Measurements from ENCODE around the gene ABR. TPM values are rescaled to one million over a fixed set of nuclear protein-coding genes. Genes with fewer than 3 reads are reported as not detected.

The ABR gene
- total RNA-seq, 1 donor from 2014 or later = 70.9 TPM

DNA sequence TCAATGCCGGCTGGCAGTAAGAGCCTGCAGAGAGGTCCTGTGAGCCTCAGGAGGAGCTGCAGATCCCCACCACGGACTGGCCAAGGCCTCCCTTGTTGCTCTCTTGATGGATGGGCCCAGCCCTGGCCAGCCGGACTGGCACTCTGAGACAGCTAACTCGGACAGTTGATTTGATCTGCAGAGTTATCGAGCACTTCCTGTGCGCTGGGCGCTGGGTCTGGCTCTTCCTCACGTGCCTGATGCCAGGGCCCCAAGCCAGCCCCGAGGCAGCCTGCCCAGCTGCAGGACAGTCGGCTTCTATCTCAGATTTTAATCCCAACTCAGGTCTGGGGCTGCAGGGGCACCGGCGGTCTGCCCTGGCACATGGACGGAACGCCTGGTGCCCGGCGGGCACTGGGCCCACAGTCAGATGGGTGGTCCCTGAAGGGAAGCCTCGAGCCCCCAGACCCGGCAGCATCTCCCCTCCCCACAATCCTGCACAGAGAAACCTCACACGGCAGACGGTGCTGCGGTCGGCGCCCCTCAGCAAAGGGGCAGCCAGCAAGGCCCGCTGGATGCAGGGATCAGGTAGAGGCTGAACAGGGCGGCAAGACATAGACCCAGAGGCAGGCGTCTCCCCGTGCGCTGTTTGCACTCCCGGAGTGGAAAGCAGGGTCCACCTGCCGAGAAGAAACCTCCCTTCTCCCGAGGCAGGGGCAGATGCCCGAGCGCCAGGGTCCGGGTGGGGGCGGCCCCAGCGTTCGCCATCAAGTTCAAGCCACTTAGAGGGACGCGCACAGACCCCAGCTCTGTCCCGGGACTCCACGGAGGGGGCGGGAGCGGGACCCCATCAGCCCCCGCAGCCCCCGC, 148.9 kb downstream of the ABR start:
- FAIRE-seq (no peak), DNase-seq (ENCODE audit: low read depth) (no peak)
- Mint-ChIP-seq H3K27ac (ENCODE audit: unreplicated experiment) (no peak overlapping the region), H3K9me3 (ENCODE audit: unreplicated experiment) (no peaks in the 10 kb centered on the region), H3K27me3 (ENCODE audit: low read depth, unreplicated experiment) (peaks cover 2% of the 10 kb centered on the region), H3K4me1 (ENCODE audit: low read depth, unreplicated experiment) (peaks cover 8% of the 10 kb centered on the region), H3K36me3 (ENCODE audit: low read depth, unreplicated experiment) (peaks cover 10% of the 10 kb centered on the region), H3K4me3 (ENCODE audit: unreplicated experiment) (no peak overlapping the region)
- Histone ChIP-seq H3K4me1 (ENCODE audit: insufficient read depth, low read length) (peaks cover 12% of the 10 kb centered on the region), H3K79me2 (ENCODE audit: insufficient read depth, low read length) (no peaks in the 10 kb centered on the region), H3K9ac (ENCODE audit: low read length) (no peak overlapping the region), H2AFZ (ENCODE audit: low read depth, low read length) (no peak overlapping the region), H3K27ac (ENCODE audit: low read depth, low read length) (no peak overlapping the region), H3K4me3 (ENCODE audit: insufficient read depth, low read depth, low read length) (no peak overlapping the region), H3K36me3 (ENCODE audit: insufficient read depth, low read length) (no peaks in the 10 kb centered on the region), H4K20me1 (ENCODE audit: insufficient read depth, low read length) (peaks cover 77% of the 10 kb centered on the region), H3K9me3 (ENCODE audit: insufficient read depth, low read depth, low read length) (no peaks in the 10 kb centered on the region), H3K4me2 (ENCODE audit: low read length) (no peak overlapping the region), H3K27me3 (ENCODE audit: insufficient read depth, low read length) (no peaks in the 10 kb centered on the region)
- TF ChIP-seq EZH2 (IDR thresholded peaks at IDR 0.05; ENCODE audit: insufficient read depth, low read length) = no peak
- TF ChIP-seq, protein P1, sequence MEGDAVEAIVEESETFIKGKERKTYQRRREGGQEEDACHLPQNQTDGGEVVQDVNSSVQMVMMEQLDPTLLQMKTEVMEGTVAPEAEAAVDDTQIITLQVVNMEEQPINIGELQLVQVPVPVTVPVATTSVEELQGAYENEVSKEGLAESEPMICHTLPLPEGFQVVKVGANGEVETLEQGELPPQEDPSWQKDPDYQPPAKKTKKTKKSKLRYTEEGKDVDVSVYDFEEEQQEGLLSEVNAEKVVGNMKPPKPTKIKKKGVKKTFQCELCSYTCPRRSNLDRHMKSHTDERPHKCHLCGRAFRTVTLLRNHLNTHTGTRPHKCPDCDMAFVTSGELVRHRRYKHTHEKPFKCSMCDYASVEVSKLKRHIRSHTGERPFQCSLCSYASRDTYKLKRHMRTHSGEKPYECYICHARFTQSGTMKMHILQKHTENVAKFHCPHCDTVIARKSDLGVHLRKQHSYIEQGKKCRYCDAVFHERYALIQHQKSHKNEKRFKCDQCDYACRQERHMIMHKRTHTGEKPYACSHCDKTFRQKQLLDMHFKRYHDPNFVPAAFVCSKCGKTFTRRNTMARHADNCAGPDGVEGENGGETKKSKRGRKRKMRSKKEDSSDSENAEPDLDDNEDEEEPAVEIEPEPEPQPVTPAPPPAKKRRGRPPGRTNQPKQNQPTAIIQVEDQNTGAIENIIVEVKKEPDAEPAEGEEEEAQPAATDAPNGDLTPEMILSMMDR (IDR thresholded peaks at IDR 0.05; ENCODE audit: insufficient read depth, low read depth, low read length) = no peak

DNA sequence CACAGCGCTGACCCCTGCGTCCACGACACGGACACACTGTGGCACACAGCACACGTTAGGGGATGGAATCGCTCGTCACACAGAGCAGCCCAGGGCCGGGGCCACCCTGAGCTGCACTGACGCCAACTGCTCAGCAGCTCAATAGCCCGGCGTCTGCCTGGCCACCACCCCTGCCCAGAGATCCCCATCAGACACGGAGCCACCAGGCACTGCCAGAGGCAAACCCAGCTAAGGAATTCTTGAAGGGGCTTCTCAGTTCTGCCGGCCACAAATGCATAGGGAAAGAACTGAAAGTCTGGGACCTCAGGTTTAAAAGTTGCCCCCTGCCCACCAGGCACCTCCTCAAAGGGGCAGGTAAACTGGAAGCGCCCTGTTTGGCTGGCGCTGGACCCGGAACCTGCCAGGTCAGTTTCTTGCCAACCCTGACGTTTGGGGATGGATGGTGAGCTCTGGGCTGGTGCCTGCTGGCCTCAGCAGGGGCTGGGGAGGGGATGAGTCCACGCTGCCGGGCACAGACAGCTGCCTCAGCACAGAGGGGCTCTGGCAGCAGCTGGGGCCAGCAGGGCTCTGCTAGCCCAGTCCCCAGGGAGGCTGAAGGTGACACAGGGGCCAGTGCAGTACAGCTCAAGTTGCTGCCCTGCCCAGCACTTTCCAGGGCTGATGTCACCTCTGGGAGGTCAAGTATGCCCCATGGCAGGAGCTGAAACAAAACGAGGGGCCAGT, 149.7 kb downstream of the ABR start:
- no peak overlapping the region for H3K4me2 ChIP-seq (ENCODE audit: low read length)
- H4K20me1 ChIP-seq (ENCODE audit: insufficient read depth, low read length) = peaks cover 78% of the 10 kb centered on the region

More for the DNA sequence above, 149.7 kb downstream of the ABR start:
- no peak for FAIRE-seq
- H3K36me3 ChIP-seq (ENCODE audit: insufficient read depth, low read length) = no peaks in the 10 kb centered on the region
- H3K9me3 Mint-ChIP-seq (ENCODE audit: unreplicated experiment) = no peaks in the 10 kb centered on the region
- no peak overlapping the region for H3K9ac ChIP-seq (ENCODE audit: low read length)
- H3K4me1 ChIP-seq (ENCODE audit: insufficient read depth, low read length) = peaks cover 12% of the 10 kb centered on the region
- no peak overlapping the region for H3K4me3 Mint-ChIP-seq (ENCODE audit: unreplicated experiment)
- H3K27ac Mint-ChIP-seq (ENCODE audit: unreplicated experiment) = no peak overlapping the region
- no peak overlapping the region for H3K27ac ChIP-seq (ENCODE audit: low read depth, low read length)
- TF ChIP-seq, protein P1 (IDR thresholded peaks at IDR 0.05; ENCODE audit: insufficient read depth, low read depth, low read length) = no peak
- no peak for TF ChIP-seq EZH2 (IDR thresholded peaks at IDR 0.05; ENCODE audit: insufficient read depth, low read length)
- peaks cover 2% of the 10 kb centered on the region for H3K27me3 Mint-ChIP-seq (ENCODE audit: low read depth, unreplicated experiment)
- H2AFZ ChIP-seq (ENCODE audit: low read depth, low read length) = no peak overlapping the region
- no peaks in the 10 kb centered on the region for H3K79me2 ChIP-seq (ENCODE audit: insufficient read depth, low read length)
- no peaks in the 10 kb centered on the region for H3K9me3 ChIP-seq (ENCODE audit: insufficient read depth, low read depth, low read length)
- H3K36me3 Mint-ChIP-seq (ENCODE audit: low read depth, unreplicated experiment) = peaks cover 14% of the 10 kb centered on the region
- no peak for DNase-seq (ENCODE audit: low read depth)
- peaks cover 8% of the 10 kb centered on the region for H3K4me1 Mint-ChIP-seq (ENCODE audit: low read depth, unreplicated experiment)
- no peaks in the 10 kb centered on the region for H3K27me3 ChIP-seq (ENCODE audit: insufficient read depth, low read length)
- H3K4me3 ChIP-seq (ENCODE audit: insufficient read depth, low read depth, low read length) = no peak overlapping the region

All from astrocyte (in vitro differentiated cells and primary cell).